Immature natural killer cell (primary cell): Measurements from ENCODE around the gene SKIC8. TPM values are rescaled to one million over a fixed set of nuclear protein-coding genes. Genes with fewer than 3 reads are reported as not detected.

Experiments used
- polyA plus RNA-seq, 3 donors: library from polyadenylated mRNA; unstranded; fragments of 300-500 nt; fragmentation: Illumina TruSeq; gene quantifications; one replicate each; pipeline ENCODE4 v1.2.3, GENCODE V29; 2021

The SKIC8 gene
- polyA plus RNA-seq, 3 donors from 2014 or later, result 73.4 to 147 (median 105) TPM

Other genes starting within 250 kb of the SKIC8 start
- 10 to 100 TPM in 1 of 3 donors, 1 to 10 TPM in 2; 3.5 to 10.2 (median 7.8) TPM for gene TBC1D2B, start 221.9 kb downstream of the SKIC8 start, polyA plus RNA-seq
- gene SH2D7, start 207.0 kb downstream of the SKIC8 start, polyA plus RNA-seq, result not detected
- gene CIB2, start 168.2 kb downstream of the SKIC8 start, polyA plus RNA-seq, result 1 to 10 TPM in 2 of 3 donors, not detected in 1; 1.8 to 2.8 TPM
- gene IDH3A, start 150.2 kb downstream of the SKIC8 start, polyA plus RNA-seq, result 10 to 100 TPM; 39.6 to 59.7 (median 41.4) TPM
- under 1 TPM in 1 of 3 donors, not detected in 2; 0.07 TPM for gene ACSBG1, start 65.0 kb downstream of the SKIC8 start, polyA plus RNA-seq
- 1 to 10 TPM; 3.1 to 8.2 (median 7.4) TPM for gene DNAJA4, start 35.0 kb downstream of the SKIC8 start, polyA plus RNA-seq
- not detected for gene CRABP1, start 40.7 kb upstream of the SKIC8 start, polyA plus RNA-seq
- 10 to 100 TPM; 10.5 to 30.5 (median 13.8) TPM for gene IREB2, start 138.6 kb upstream of the SKIC8 start, polyA plus RNA-seq
- under 1 TPM in 1 of 3 donors, not detected in 2; 0.31 TPM for gene HYKK, start 208.0 kb upstream of the SKIC8 start, polyA plus RNA-seq
- 100 to 1,000 TPM; 263 to 510 (median 315) TPM for gene PSMA4, start 240.8 kb upstream of the SKIC8 start, polyA plus RNA-seq